GM19324 (cell line): ENCODE data around the gene IHH.

ENCODE experiments used
- ATAC-seq: cut with Tn5 transposase; IDR thresholded peaks from one replicate; pipeline ENCODE4 v1.9.1; 2021; ENCODE audit warnings: mild to moderate bottlenecking, moderate library complexity; ENCODE audit not compliant: unreplicated experiment, low FRiP score

The IHH gene

DNA sequence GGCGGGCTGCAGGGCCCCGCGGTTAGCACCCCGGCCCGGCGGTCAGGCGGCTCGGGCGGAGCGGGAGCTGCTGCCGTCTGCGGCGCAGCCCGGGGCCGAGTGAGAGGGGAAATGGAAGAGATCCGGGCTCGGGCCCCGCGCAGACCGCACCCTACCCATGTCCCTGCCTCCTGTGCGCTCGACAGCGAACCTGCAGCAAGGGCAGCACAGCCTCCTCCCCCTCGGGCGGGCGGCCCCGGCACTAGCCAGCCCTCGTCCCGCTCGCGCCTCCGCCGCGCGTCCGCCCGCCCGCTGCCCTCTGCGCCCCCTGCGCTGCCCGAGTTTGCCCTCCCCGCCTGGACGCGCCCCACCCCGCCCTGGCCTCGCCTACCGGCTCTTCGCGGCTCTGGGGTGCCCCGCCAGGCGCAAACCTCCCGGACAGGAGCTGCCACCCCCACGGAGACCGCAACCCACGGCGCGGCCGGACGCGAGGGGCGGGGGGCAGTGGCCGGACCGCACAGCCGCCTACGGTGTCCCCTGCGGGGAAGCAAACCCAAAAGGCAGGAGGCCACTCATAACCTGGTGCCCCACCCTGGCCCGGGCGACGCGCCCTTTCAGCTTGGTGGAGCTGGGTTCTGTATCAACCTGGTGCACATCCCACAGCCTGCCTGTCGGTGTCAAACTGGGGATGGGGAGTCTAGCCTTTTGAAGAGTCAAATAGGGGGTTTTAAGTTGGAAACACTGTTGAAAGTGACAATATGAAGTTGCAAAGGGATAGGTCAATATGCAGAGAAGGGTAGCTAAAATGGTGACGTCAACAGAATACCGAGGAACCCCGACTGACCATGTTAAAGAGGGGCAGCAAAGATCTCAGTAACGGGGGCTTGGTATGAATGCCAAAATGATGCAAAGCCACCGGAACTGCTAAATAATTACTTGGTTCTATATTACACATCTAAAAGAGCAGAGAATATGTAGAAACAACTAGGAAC, at the start of gene IHH:
IHH (minus strand) TSS at position 101 of the 971 bp plus-strand sequence. CDS start 454 bp downstream, outside the sequence.
- no peak for ATAC-seq

DNA sequence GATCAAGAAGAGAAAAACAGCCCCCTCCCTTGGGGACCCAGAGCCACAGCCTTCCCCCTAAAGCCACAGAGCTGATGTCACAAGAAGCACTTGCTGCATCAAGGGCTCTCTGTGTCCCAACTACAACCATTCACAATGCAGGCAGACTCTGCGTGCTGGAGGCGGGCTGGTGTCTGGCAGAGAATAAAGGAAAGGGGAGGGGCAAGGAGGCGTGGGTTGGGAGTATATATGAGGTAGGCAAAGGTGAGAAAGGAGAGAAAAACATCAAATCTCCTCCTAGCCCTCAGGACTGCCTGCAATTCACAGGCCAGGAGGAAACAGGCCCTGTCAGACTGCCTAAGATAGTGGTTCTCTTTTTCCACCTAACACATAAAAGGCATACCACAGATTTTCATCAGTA, 48.8 kb upstream of the IHH start:
- no peak for ATAC-seq

DNA sequence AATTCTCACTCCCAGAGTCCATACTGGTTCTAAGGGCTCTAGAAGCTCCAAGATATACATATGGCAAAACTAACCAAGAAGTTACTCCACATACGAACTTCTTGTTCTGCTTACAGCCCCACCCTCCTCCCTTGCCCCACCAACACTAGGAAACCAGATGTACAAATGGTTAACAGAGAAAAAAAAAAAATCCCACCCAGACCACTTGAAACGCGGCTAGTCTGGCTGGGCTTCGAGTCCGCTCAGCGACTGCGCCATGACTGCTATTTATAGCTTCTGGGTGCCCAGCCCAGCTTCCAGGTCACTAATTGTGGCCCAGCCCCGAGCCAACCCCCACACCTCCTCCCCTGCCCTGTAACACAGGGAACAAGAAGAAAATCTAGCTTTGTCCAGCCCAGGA, 47.0 kb upstream of the IHH start:
- no peak for ATAC-seq

DNA sequence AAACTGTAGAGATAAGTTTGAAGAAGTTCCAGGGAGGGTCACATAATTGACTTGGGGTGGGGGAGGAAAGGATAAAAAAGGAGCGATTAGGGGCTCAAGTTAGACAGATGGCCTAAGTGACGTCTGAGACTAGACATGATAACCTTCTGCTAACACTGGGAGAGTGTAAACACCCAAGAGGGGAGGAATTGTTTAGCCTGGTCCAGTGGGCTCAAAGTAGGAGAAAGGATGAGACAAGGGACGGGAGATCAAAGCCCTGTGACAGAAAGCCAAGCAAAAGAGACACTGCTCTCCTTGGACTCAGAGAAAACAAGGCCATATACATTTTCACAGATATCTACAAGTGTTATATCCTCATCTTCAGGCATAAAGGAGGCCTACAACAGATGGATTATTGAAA, 45.5 kb upstream of the IHH start:
- ATAC-seq, result no peak

DNA sequence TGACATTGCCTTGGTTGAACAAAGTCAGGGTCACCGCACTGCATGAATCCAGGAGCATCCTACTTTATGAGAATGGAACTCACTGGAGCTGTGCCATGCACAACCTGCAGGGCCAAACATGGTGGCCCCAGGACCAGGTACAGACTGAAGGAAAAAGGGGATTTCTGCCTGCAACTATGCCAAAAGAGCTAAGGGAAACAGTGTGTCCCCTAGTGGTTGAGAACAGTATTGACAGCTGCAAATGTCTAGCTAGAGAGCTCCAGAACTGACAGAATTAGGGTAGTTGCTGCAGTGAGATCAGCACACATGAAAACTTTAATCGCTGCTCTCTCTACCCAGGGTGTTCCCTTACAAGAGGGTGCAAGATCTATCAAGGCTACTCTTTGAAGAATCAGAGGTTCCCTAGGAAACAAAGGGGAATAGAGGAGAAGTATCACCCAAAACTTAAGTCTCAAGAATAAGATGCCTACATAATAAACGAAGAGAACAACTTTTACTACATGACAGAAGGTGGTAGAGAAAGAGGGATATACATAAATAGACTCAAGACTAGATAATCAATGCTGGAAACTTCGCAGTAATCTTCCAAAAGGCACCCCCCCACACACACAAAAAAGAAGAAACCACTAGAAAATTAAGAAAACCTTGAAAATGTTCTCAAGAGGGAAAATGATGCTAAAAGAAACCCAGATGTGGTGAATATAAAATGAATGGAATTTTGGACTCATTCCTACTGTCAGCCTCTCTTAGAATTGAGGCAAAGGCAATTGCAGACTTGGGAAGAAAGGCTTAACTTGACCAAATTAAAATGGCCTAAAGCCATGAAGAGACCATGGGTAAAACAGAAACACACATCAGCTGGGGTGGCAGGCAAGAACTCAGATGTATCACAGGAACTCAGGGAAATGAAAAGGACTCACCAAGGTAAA, 43.6 kb upstream of the IHH start:
- no peak for ATAC-seq

DNA sequence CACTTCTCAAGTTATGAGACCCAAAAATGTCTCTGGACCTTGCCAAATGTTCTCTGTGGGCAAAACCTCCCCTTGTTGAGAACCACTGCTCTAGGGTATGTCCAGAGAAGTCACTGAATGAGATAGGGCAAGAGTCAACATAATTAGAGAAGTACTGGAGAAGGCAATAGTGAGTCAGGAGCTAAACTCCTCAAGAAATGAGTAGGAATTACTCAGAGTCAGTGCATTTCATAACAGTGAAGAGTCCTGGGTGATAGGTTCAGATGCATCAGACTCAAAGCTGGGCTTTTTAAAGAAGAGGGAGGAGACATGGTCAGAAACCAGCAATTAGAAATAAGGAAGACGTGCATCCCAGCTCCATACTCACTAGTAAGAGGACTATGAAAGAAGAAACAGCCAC, 38.6 kb upstream of the IHH start:
- no peak for ATAC-seq

DNA sequence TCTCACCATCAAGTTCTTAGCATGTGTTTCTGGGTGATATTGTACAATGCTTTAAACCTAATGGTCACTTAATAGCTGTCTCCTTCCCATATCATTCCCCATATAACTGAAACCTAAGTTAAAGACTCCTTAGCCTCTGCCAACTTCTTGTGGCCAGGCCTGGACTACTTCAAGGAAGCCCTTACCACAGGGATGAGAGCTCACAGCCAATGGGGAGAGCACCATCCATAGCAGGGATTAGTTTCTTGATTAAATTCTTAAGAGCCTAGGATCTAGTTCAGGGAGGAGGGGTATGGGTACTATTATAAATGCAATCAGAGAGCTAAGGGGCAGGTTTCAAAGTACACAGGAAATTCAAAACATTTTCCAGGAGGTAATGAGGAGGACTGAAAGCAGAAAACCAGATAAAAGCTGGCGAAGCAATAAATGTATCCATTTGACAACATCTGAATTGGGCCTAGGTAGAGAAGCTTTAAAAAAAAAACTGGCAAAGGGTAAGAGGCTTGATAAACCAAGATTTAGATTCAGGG, 34.8 kb upstream of the IHH start:
- no peak for ATAC-seq

DNA sequence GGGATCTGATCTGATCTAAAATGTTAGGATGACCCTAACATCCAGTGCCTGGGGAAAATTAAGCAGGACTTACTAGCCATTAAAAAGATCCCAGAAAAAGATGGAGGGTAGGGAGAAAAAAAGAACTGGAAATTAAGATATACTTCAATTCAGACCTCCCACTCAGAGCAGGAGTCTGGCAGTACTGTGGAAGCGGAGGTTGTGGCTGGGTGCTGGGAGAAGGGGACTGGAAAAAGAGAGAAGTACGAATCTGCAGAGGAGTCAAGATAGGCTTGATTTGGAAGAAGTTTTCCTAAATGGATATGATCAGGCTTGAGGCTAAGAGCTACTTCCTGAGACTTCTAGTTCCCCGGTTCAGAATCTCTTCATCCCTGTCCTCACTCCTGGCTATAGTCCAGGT, 33.5 kb upstream of the IHH start:
- no peak for ATAC-seq

DNA sequence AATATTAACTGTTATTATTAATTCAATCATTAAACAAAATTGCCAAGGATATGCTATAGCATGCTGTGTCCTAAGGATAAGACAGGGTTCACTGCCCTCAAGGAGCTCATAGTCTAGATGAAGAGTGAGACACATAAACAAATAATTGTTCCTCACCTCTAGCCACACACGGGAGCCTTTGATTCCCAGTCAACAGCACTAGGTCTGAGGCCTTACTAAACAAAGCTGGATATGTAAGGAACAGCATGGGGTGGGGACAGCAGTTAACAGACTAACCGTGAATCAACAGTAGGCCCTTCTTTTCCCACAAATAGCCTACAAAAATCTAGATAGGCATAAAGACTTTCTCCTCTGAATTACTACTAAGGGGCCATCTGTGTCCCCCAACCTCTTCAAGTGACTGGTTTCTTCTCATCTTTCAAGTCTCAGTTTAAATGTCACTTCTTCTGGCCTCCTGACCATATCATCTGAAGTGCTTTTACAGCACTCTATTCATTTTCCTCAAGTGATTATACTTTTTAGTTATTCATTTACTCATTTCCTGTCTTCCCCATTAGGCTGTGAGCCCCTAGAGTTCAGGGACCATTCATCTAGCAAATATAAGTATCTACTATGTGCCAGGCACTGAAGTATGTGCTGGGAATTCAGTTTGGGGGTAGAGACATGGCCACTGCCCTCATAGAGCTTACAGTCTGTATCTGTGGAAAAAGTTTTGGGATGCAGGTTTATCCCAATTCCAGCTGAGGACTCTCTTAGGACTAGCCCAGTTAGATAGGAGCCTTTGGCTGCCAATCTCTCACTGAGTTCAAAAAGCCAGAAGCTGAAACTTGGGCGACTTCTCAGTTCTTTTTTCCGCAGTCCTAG, 29.9 kb upstream of the IHH start:
- no peak for ATAC-seq

DNA sequence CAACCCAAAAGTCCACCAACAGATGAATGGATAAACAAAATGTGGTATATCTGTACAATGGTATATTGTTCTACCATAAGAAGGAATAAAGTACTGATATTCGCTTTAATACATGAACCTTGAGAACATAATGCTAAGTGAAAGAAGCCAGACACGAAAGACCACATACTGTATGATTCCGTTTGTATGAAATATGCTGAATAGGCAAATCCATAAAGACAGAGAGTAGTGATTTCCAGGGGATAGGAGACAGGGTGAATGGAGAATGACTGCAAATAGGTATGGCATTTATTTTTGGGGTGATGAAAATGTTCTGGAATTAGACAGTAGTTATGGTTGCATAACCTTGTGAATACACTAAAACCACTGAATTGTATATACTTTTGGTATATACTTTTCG, 28.6 kb upstream of the IHH start:
- ATAC-seq, result no peak

DNA sequence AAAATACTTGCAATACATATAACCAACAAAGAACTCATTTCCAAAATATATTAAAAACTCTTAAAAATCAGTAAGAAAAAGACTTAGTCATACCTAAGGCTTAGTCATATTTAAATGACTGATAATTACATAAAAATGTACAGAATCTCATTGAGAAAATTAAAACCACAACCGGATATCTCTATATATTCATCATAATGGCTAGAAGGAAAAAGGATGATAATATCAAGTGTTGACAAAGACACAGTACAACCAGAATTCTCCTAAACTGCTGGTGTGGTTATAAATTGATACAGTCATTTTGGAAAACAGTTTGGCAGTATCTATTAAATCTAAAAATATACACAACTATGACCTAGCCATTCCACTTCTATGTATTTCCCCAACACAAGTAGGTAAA, 27.1 kb upstream of the IHH start:
- ATAC-seq, result no peak

DNA sequence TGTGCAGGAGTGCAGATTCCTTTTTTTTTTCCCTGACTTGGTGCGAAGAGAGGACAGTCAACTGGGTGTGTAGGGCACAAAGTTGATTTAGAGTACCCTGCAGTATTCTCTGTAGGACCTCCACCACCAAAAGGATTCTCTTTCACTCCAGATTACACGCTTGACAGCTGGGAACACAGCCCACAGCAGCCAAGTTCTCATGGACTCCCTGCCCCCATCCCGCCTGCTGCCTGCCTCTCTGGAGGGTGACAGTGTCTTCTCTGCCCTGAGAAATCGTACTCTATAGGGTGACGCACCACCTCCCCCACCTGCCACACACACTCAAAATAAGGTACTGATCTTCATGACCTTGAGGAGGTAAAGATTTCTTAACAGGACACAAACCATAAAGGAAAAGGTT, 26.6 kb upstream of the IHH start:
- no peak for ATAC-seq

DNA sequence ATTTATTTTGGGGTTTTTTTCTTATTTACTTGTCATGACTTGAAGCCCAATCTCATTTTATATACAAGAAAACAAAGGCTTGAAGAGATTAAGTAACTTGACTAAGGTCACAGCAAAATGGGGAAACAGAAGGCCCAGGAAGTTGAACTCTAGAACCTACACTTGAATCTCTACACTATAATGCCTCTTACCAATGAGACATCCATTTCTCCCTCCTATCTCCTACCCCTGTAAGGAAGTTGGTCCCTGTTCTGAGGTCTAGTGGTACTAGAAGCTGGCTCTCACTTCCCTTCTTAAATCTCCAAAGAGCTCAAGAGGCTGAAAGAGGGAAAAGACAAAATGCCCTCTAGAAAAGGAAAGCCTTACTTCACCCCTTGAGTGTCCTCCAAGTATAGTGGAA, 25.5 kb upstream of the IHH start:
- ATAC-seq, result no peak

DNA sequence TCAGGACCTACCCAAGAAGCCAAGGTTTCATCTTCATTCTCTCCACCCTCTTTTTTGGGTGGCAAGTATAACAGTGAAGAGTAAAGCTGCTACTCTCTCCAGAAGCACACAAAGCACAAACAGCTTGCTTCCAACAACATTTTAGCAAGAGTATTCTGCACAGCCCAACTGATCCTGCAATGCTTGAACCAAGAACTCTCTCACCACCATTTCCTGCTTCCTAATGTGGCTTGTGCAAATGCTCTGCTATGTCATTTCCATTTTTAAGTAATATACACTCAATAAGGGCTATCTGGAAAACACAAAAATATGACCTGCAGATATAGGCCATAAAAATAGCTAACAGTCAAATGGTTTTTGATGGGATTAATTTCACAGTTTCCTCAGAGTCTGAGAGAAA, 24.1 kb upstream of the IHH start:
- no peak for ATAC-seq

DNA sequence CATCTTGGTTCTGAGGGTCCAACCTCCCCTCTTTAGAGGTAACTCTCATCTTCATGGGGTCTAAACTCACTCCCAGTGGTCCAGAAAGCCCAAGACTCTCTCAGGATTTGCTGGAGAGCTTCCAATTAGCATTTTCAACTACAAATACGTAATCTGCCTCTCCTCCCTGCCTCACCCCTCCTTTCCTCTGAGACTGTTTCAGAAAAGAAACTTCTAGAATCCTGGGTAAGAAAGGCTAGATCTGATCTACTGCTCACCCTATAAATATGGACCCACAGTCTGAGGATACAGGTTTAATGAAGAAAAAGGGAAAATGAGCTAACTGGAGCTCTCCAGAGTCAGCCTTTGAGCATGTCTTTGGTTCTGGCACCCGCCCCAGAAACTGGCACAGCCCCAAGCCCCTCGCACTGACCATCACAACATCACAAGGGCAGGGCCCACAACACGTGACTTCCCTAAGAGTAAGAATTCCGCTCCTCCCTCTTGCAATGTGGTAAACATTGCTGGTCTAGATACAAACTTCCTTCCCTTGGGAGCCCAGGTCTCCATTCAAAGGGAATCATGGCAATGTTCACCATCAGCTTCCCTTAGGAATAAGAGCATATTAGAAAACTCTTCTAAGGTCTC, 21.7 kb upstream of the IHH start:
- no peak for ATAC-seq

DNA sequence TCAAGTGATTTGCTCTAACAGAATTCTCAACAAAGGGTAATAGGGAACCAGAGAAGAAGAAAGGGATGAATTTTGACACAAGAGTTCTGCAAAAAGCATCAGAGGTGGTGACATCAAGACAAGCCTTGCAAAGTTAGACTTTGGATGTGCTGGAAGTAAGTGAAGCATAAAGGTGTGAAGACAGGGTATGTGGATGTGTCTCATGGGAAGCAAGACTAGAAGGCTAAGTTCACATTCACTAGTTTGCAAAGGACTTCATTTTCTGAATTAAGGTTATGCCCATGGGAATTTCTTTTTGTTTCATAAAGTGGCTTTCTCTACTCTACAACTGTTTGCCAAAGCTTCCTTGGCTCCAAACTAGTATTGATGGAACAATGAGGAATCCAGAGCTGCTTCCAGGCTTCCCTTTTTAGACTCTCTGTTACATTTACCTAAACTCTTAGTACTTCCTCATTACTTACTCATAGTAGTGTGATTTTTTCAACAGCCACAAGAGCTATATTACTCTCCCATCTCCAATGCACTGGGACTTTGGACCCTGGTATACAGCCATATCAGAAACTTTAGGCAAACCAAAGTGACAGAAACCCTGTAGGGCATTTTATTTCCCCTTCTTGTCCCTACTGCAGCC, 21.1 kb upstream of the IHH start:
- no peak for ATAC-seq

DNA sequence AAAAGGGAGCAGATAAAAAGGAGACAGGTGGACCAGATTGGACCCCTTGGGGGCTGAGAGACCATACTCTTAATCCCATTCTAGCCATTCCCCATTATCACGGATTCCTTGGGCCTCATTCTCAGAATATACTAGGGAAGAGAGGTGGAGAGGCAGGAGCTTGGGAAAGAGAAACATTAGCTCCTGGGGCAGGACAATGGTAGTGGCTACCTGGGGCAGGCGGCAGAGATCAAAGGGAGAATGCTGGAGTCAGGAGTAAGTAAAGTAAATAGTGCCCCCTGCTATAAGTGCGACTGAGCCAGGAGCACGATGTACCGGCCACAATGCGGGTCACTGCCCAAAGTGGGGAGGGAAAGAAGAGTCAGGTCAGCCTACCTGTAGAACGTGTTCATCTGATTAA, 20.4 kb upstream of the IHH start:
- no peak for ATAC-seq

DNA sequence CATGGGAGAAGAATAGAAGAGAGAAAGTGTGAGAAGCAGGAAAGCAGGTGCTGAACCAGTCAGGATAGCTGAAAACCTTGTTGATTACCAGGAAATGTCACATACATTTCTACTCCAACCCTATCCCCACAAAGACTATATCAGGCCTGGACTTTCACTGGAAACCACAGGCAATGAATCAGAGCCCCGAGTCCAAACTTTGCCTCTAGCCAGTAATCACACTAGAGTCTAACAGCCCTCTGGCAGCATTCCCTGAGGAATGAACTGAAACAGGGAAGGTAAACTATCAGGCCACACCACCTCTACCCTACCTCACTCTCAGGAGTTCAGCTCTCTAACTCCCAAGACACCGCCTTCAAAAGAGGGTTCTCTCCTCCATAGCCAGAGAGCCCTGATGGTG, 18.7 kb upstream of the IHH start:
- no peak for ATAC-seq

DNA sequence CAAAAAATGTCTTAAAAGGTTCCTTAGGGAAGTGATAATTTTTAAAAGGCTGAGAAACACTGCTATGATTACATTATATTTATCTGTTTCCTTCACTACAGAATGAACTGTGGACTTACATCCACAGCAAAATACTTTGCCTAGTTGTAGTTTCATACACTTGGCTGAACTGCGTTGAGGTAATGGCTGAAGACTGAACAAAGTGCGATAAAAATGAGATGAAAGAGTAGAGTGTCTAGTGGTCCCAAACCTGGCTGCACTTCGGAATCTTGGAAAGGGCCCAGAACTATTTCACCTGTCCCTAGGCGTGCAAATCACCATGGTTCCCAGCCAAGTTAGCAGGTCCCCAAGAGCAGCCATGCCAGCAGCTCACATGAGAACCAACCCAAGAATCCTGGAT, 18.2 kb upstream of the IHH start:
- no peak for ATAC-seq
